ENCODE measurements around the gene FADS2. TPM values are rescaled to one million over a fixed set of nuclear protein-coding genes. Genes with fewer than 3 reads are reported as not detected.

FADS2 gene
- total and polyA plus RNA-seq, 2 experiments from 2014 or later: 5.2 to 5.5 TPM

DNA sequence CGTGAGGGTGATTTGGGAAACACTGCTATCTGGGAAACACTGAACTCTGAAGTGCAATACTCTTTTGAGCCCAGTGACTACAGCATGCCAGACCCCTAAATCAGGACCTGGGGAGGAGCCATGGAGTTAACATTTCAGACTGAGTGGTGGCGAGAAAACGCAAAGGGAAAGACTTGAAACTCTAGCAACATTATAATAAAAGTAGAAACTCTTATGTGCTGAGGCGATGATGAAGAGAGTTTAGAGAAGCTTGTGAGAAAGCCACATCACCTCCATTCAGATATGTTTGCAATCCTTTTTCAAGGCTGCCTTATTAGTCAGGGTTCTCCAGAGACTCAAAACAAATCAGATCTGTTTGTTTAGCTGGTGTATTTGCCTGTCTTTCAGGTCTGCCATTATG, 33.5 kb upstream of the FADS2 start:
- no peak for TF ChIP-seq EZH2 (IDR thresholded peaks at IDR 0.05; ENCODE audit: insufficient read depth, poor library complexity, severe bottlenecking)
- TF ChIP-seq EZH2phosphoT487 (IDR thresholded peaks at IDR 0.05; ENCODE audit: insufficient read depth, low read depth): no peak
- H3K9me2 ChIP-seq (ENCODE audit: insufficient read depth): no peaks in the 10 kb centered on the region
- peaks cover 19% of the 10 kb centered on the region; the same call in 1 of the 2 replicates for H3K4me1 ChIP-seq (ENCODE audit: insufficient read depth)
- no peaks in the 10 kb centered on the region for H3K9me3 ChIP-seq (ENCODE audit: low read depth)
- DNase-seq: no peak
- H3K27me3 ChIP-seq (replicated peaks; ENCODE audit: insufficient read depth): no peaks in the 10 kb centered on the region
- 0 out of 2 replicates have a peak, but pooled peaks cover 2% of the 10 kb centered on the region for H3K36me3 ChIP-seq (ENCODE audit: low read depth)
- H3F3A ChIP-seq (ENCODE audit: insufficient read depth): no peaks in the 10 kb centered on the region
- H4K20me1 ChIP-seq (ENCODE audit: insufficient read depth): no peaks in the 10 kb centered on the region
- no peak overlapping the region for H3K4me3 ChIP-seq
- WGBS, 2 experiments (ENCODE audit: low coverage in 1 of 2, low lambda C conversion rate in 2 of 2, missing lambda C conversion rate in 2 of 2): 65% methylated on average over 4 of the region's 4 CpGs
- no peak overlapping the region for H2AFZ ChIP-seq
- H3K27ac ChIP-seq: no peak overlapping the region
- peaks cover 87% of the 10 kb centered on the region for H3K79me2 ChIP-seq (ENCODE audit: insufficient read depth)
- in situ Hi-C loops (cut with MboI): no loop called here
- no peak overlapping the region for H3K9ac ChIP-seq
- H3K4me2 ChIP-seq (ENCODE audit: unreplicated experiment): no peak overlapping the region

DNA sequence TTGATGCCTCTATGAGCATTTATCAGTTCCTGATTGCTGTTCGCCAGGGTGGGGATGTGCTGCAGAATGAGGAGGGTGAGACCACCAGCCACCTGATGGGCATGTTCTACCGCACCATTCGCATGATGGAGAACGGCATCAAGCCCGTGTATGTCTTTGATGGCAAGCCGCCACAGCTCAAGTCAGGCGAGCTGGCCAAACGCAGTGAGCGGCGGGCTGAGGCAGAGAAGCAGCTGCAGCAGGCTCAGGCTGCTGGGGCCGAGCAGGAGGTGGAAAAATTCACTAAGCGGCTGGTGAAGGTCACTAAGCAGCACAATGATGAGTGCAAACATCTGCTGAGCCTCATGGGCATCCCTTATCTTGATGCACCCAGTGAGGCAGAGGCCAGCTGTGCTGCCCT, 32.6 kb upstream of the FADS2 start:
- TF ChIP-seq EZH2 (IDR thresholded peaks at IDR 0.05; ENCODE audit: insufficient read depth, poor library complexity, severe bottlenecking): no peak
- TF ChIP-seq EZH2phosphoT487 (IDR thresholded peaks at IDR 0.05; ENCODE audit: insufficient read depth, low read depth): no peak
- no peak overlapping the region for H3K9ac ChIP-seq
- WGBS, 2 experiments (ENCODE audit: low coverage in 1 of 2, low lambda C conversion rate in 2 of 2, missing lambda C conversion rate in 2 of 2): 85 to 89% methylated on average over 12 of the region's 12 CpGs
- peaks cover 86% of the 10 kb centered on the region for H3K79me2 ChIP-seq (ENCODE audit: insufficient read depth)
- no peaks in the 10 kb centered on the region for H3F3A ChIP-seq (ENCODE audit: insufficient read depth)
- no peaks in the 10 kb centered on the region for H3K9me3 ChIP-seq (ENCODE audit: low read depth)
- no peaks in the 10 kb centered on the region for H3K36me3 ChIP-seq (ENCODE audit: low read depth)
- DNase-seq: no peak
- no peaks in the 10 kb centered on the region for H3K9me2 ChIP-seq (ENCODE audit: insufficient read depth)
- no peak overlapping the region for H2AFZ ChIP-seq
- H4K20me1 ChIP-seq (ENCODE audit: insufficient read depth): no peaks in the 10 kb centered on the region
- H3K4me3 ChIP-seq: no peak overlapping the region
- in situ Hi-C loops (cut with MboI): no loop called here
- no peak overlapping the region for H3K27ac ChIP-seq
- H3K4me1 ChIP-seq (ENCODE audit: insufficient read depth): peaks cover 19% of the 10 kb centered on the region; the same call in 1 of the 2 replicates
- no peaks in the 10 kb centered on the region for H3K27me3 ChIP-seq (replicated peaks; ENCODE audit: insufficient read depth)
- no peak overlapping the region for H3K4me2 ChIP-seq (ENCODE audit: unreplicated experiment)

GRCh38 chr11:61795876-61796526, 32.1 kb upstream of the FADS2 start:
- Histone ChIP-seq H3K9me3 (ENCODE audit: low read depth) (no peaks in the 10 kb centered on the region), H3K9me2 (ENCODE audit: insufficient read depth) (no peaks in the 10 kb centered on the region), H3K36me3 (ENCODE audit: low read depth) (no peaks in the 10 kb centered on the region), H3K4me2 (ENCODE audit: unreplicated experiment) (no peak overlapping the region), H3K4me1 (ENCODE audit: insufficient read depth) (peaks cover 17% of the 10 kb centered on the region; the same call in 1 of the 2 replicates), H3K4me3 (no peak overlapping the region), H3F3A (ENCODE audit: insufficient read depth) (no peaks in the 10 kb centered on the region), H4K20me1 (ENCODE audit: insufficient read depth) (no peaks in the 10 kb centered on the region), H2AFZ (no peak overlapping the region), H3K9ac (no peak overlapping the region), H3K27ac (no peak overlapping the region), H3K79me2 (ENCODE audit: insufficient read depth) (peaks cover 80% of the 10 kb centered on the region), H3K27me3 (replicated peaks; ENCODE audit: insufficient read depth) (no peaks in the 10 kb centered on the region)
- TF ChIP-seq EZH2 (IDR thresholded peaks at IDR 0.05; ENCODE audit: insufficient read depth, poor library complexity, severe bottlenecking): no peak
- TF ChIP-seq EZH2phosphoT487 (IDR thresholded peaks at IDR 0.05; ENCODE audit: insufficient read depth, low read depth): no peak
- no peak for DNase-seq
- WGBS, 2 experiments (ENCODE audit: low coverage in 1 of 2, low lambda C conversion rate in 2 of 2, missing lambda C conversion rate in 2 of 2): 89 to 91% methylated on average over 18 of the region's 18 CpGs
- in situ Hi-C loops (cut with MboI): no loop called here

DNA sequence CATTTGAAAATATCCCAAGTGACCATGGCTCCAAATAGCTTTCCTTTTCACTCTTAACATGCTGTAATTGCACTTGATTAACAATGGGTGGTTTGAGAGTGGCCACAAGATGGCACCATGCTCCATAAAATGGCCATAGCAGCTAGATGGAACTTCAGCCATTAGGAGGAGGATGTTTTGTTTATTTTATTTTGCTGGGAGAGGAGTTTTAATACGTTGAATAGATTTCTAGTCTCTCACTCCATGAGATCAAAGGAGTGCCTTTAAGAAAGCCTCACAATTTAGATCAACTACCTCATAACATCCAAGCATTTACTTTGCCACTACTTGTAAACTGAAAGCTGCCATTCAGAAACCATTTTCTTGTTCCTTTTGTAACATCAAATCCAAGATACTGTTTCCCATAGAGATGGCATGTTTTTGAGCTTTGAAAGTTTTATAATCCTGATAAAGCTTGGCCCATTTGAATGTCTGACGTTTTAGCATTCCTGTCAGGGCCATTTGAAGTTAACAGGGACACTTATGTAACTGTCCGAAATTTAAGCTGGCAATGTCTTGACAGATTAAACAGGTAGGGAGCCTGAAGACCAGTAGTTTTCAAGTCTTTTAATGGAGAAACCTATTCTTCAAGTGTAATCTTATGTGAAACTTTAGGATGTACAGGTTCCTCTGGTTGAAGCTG, 30.7 kb upstream of the FADS2 start:
- Histone ChIP-seq H3K79me2 (ENCODE audit: insufficient read depth) (peaks cover 66% of the 10 kb centered on the region), H3K4me3 (peak overlapping the region; percentile 10; the same call in 1 of the 2 replicates), H3K4me1 (ENCODE audit: insufficient read depth) (peaks cover 10% of the 10 kb centered on the region; the same call in 1 of the 2 replicates), H2AFZ (peak overlapping the region; percentile 80), H3F3A (ENCODE audit: insufficient read depth) (no peaks in the 10 kb centered on the region), H3K36me3 (ENCODE audit: low read depth) (no peaks in the 10 kb centered on the region), H3K27me3 (replicated peaks; ENCODE audit: insufficient read depth) (no peaks in the 10 kb centered on the region), H4K20me1 (ENCODE audit: insufficient read depth) (no peaks in the 10 kb centered on the region), H3K9me3 (ENCODE audit: low read depth) (no peaks in the 10 kb centered on the region), H3K27ac (peak overlapping the region; percentile 5; the same call in 1 of the 2 replicates), H3K4me2 (ENCODE audit: unreplicated experiment) (peak overlapping the region; percentile 3), H3K9me2 (ENCODE audit: insufficient read depth) (no peaks in the 10 kb centered on the region), H3K9ac (peak overlapping the region; percentile 58)
- DNase-seq: peak; percentile 85
- TF ChIP-seq EZH2phosphoT487 (IDR thresholded peaks at IDR 0.05; ENCODE audit: insufficient read depth, low read depth): no peak
- TF ChIP-seq EZH2 (IDR thresholded peaks at IDR 0.05; ENCODE audit: insufficient read depth, poor library complexity, severe bottlenecking): no peak
- in situ Hi-C loops (cut with MboI): no loop called here
- 21 to 28% methylated on average over 3 of the region's 3 CpGs for WGBS, 2 experiments (ENCODE audit: low coverage in 1 of 2, low lambda C conversion rate in 2 of 2, missing lambda C conversion rate in 2 of 2)

Measured in GM23248 (cell line).